ENCODE data around the gene LPGAT1. TPM values are rescaled to one million over a fixed set of nuclear protein-coding genes. Genes with fewer than 3 reads are reported as not detected.

Gene LPGAT1
- total and polyA plus RNA-seq, 2 experiments from 2014 or later = 18.5 to 22.9 TPM

DNA sequence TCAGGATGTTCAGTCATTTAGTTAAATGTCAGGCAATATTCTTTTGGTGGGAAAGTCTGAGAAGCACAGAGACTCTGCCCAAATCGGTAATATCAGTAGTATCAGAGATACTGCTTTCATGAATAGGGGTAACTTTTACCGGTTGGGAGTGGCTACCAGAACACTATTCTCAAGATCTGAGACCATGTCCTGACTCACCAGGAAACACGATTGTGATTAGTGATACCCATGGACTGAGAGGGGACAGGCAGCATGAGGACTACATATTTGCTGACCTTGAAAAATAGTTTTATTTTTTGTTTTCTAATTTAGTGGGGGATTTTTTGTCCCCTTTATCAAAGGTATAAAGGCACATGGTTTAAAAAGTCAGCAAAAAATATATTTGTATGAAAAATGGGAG, 79.1 kb downstream of the LPGAT1 start:
- H3K4me1 ChIP-seq (ENCODE audit: low read depth) = peaks cover 51% of the 10 kb centered on the region
- no peaks in the 10 kb centered on the region for H3K9me3 ChIP-seq (ENCODE audit: low read depth)
- no peaks in the 10 kb centered on the region for H3K27me3 ChIP-seq
- DNase-seq (ENCODE audit: low read depth in 1 of 2, low spot score in 1 of 2) = no peak
- H3K27ac ChIP-seq = peak overlapping the region; percentile 73
- H3K36me3 ChIP-seq = no peaks in the 10 kb centered on the region
- H3K4me3 ChIP-seq = no peak overlapping the region
- TF ChIP-seq, protein P1, sequence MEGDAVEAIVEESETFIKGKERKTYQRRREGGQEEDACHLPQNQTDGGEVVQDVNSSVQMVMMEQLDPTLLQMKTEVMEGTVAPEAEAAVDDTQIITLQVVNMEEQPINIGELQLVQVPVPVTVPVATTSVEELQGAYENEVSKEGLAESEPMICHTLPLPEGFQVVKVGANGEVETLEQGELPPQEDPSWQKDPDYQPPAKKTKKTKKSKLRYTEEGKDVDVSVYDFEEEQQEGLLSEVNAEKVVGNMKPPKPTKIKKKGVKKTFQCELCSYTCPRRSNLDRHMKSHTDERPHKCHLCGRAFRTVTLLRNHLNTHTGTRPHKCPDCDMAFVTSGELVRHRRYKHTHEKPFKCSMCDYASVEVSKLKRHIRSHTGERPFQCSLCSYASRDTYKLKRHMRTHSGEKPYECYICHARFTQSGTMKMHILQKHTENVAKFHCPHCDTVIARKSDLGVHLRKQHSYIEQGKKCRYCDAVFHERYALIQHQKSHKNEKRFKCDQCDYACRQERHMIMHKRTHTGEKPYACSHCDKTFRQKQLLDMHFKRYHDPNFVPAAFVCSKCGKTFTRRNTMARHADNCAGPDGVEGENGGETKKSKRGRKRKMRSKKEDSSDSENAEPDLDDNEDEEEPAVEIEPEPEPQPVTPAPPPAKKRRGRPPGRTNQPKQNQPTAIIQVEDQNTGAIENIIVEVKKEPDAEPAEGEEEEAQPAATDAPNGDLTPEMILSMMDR (IDR thresholded peaks at IDR 0.05; ENCODE audit: low read depth, low read length) = no peak

DNA sequence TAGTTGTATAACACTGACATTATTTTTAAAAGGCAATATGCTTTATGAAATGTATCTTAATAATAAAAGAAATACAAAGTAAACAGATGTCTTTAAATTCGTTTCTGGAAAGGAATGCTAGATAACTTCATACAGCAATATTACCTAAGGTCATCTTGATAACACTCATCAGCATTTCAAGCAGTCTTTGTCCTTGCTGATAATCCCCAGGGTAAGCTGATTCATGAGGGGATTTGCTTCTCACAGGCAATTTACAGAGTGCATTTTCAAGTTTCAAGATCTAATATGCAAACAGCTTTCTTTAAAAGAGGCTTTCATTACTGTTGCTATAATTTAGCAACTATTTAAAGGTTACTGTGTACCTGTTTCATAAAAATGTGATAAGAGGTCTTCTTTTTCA, 80.0 kb downstream of the LPGAT1 start:
- DNase-seq (ENCODE audit: low read depth in 1 of 2, low spot score in 1 of 2) = no peak
- H3K9me3 ChIP-seq (ENCODE audit: low read depth) = no peaks in the 10 kb centered on the region
- no peaks in the 10 kb centered on the region for H3K27me3 ChIP-seq
- TF ChIP-seq, protein P1 (IDR thresholded peaks at IDR 0.05; ENCODE audit: low read depth, low read length) = no peak
- H3K4me3 ChIP-seq = no peak overlapping the region
- peaks cover 51% of the 10 kb centered on the region for H3K4me1 ChIP-seq (ENCODE audit: low read depth)
- no peaks in the 10 kb centered on the region for H3K36me3 ChIP-seq
- peak overlapping the region; percentile 73 for H3K27ac ChIP-seq

DNA sequence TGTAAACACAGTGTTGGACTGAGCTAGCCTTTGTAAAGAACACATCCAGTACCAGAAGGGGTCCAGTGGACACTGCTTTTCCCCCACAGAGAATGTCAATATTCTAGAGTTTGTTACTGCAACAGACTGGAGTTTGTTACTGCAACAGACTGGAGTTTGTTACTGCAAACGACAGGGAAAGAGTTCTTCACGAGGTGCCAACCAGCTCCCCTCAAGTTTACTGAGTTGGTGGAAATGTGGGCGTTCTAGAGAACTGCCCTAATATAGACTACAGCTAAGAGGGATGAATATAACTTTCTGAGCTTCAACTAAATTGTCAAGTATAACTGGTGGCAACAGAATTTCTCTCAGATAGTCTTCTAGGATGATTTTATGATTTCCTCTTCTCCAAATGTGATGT, 81.3 kb downstream of the LPGAT1 start:
- DNase-seq (ENCODE audit: low read depth in 1 of 2, low spot score in 1 of 2) = no peak
- Histone ChIP-seq H3K27ac (peak overlapping the region; percentile 73), H3K4me3 (no peak overlapping the region)

DNA sequence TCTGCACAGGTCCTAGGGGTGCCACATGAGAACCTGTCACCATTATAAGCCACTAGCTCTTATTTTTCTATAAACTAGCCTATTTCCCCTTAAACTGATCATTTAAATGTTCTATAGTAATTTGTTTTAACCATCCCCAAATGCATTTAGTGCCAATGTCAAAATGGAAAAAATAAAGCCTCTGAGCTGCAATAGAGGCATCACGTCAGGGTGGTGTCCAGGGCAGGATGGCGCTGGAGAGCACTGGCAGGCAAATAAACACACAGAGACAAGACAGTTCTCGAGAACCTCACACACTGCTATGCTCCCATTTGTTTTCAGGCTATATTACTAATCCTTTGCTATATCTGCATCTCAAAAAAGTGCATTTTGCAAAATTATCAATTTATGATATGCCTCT, 81.8 kb downstream of the LPGAT1 start:
- no peak overlapping the region for H3K27ac ChIP-seq
- H3K4me1 ChIP-seq (ENCODE audit: low read depth) = peaks cover 44% of the 10 kb centered on the region
- H3K4me3 ChIP-seq = no peak overlapping the region
- no peaks in the 10 kb centered on the region for H3K27me3 ChIP-seq
- TF ChIP-seq, protein P1 (IDR thresholded peaks at IDR 0.05; ENCODE audit: low read depth, low read length) = no peak
- H3K36me3 ChIP-seq = no peaks in the 10 kb centered on the region
- no peak for DNase-seq (ENCODE audit: low read depth in 1 of 2, low spot score in 1 of 2)
- no peaks in the 10 kb centered on the region for H3K9me3 ChIP-seq (ENCODE audit: low read depth)

More for the DNA sequence above, 81.3 kb downstream of the LPGAT1 start:
- TF ChIP-seq, protein P1 (IDR thresholded peaks at IDR 0.05; ENCODE audit: low read depth, low read length) = no peak
- Histone ChIP-seq H3K9me3 (ENCODE audit: low read depth) (no peaks in the 10 kb centered on the region), H3K4me1 (ENCODE audit: low read depth) (peaks cover 48% of the 10 kb centered on the region), H3K36me3 (no peaks in the 10 kb centered on the region), H3K27me3 (no peaks in the 10 kb centered on the region)

DNA sequence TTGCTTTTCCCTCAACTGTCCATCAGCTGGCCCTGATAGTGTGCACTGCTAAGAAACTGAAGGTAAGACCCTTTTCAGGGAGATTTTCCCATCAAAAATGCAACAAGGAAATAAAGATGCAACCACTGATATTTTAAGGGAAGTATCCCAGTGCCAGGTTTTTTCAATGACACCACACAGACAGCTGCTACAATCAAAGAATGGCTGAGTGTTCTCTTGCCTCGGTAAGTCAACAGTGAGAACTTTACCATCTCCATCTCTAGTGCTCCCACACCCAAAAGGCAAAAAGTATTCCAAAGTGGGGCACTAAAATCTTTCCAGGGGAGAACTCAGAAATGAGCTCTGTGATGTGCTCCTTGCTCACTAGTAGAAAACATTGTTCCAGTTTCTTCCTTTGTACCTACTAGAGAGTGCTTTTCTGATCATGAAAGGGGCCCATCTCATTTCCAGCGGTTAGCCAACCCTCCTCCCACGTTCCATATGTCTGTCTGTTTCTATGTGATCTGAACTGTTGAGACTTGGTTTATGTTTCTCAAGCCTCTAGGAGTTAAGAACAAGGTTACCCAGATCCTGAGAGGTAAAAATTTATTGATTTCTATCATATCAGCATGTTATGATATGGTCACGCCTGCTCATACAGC, 87.6 kb downstream of the LPGAT1 start:
- Histone ChIP-seq H3K27me3 (no peaks in the 10 kb centered on the region), H3K4me3 (no peak overlapping the region), H3K36me3 (no peaks in the 10 kb centered on the region), H3K9me3 (ENCODE audit: low read depth) (no peaks in the 10 kb centered on the region), H3K27ac (no peak overlapping the region), H3K4me1 (ENCODE audit: low read depth) (no peaks in the 10 kb centered on the region)
- TF ChIP-seq, protein P1 (IDR thresholded peaks at IDR 0.05; ENCODE audit: low read depth, low read length) = no peak
- DNase-seq (ENCODE audit: low read depth in 1 of 2, low spot score in 1 of 2) = no peak

Measured in cardiac muscle cell (in vitro differentiated cells and primary cell).